ENCODE measurements around the gene PHGDH. TPM values are rescaled to one million over a fixed set of nuclear protein-coding genes. Genes with fewer than 3 reads are reported as not detected.

PHGDH gene
- total and polyA plus RNA-seq, 9 of the 15 experiments (the other 6 are each of a cell fraction or from before 2014, with no cell fraction given) = 6.7 to 84.2 (median 36.2) TPM

DNA sequence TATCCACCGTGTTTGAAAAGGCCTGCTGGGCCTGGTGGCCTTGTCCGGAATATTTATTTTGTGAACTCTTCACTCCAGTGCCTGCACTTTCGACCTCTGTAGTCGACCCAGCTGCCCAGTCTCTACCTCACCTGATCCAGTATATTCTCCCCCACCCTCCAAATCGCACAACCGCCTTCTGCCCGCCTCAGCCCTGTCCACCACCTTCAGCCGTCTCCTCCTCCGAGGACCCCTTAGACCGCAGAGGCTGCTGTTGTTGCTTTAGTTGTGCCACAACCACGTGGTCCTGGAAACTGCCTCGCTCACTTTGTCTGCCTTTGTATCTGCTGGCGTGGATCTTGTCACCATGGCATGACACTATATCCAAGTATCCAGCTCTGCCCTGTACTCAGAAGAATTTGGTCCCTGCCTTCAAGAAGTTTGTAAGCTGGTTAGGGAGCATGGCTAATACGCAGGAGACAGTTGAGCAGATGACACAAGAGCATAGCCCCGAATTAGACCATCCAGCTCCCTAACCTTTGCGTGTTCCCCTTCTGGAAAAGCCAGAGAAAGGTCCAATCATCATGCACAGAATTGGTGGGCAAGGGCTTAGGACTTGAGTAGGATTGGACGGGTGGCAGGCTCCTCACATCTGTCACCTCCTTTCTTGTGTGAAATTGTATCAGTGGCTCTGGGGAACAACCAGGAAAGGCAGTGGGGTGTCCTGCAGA, 1.5 kb downstream of the PHGDH start (continued):
- TF ChIP-seq, protein P1, sequence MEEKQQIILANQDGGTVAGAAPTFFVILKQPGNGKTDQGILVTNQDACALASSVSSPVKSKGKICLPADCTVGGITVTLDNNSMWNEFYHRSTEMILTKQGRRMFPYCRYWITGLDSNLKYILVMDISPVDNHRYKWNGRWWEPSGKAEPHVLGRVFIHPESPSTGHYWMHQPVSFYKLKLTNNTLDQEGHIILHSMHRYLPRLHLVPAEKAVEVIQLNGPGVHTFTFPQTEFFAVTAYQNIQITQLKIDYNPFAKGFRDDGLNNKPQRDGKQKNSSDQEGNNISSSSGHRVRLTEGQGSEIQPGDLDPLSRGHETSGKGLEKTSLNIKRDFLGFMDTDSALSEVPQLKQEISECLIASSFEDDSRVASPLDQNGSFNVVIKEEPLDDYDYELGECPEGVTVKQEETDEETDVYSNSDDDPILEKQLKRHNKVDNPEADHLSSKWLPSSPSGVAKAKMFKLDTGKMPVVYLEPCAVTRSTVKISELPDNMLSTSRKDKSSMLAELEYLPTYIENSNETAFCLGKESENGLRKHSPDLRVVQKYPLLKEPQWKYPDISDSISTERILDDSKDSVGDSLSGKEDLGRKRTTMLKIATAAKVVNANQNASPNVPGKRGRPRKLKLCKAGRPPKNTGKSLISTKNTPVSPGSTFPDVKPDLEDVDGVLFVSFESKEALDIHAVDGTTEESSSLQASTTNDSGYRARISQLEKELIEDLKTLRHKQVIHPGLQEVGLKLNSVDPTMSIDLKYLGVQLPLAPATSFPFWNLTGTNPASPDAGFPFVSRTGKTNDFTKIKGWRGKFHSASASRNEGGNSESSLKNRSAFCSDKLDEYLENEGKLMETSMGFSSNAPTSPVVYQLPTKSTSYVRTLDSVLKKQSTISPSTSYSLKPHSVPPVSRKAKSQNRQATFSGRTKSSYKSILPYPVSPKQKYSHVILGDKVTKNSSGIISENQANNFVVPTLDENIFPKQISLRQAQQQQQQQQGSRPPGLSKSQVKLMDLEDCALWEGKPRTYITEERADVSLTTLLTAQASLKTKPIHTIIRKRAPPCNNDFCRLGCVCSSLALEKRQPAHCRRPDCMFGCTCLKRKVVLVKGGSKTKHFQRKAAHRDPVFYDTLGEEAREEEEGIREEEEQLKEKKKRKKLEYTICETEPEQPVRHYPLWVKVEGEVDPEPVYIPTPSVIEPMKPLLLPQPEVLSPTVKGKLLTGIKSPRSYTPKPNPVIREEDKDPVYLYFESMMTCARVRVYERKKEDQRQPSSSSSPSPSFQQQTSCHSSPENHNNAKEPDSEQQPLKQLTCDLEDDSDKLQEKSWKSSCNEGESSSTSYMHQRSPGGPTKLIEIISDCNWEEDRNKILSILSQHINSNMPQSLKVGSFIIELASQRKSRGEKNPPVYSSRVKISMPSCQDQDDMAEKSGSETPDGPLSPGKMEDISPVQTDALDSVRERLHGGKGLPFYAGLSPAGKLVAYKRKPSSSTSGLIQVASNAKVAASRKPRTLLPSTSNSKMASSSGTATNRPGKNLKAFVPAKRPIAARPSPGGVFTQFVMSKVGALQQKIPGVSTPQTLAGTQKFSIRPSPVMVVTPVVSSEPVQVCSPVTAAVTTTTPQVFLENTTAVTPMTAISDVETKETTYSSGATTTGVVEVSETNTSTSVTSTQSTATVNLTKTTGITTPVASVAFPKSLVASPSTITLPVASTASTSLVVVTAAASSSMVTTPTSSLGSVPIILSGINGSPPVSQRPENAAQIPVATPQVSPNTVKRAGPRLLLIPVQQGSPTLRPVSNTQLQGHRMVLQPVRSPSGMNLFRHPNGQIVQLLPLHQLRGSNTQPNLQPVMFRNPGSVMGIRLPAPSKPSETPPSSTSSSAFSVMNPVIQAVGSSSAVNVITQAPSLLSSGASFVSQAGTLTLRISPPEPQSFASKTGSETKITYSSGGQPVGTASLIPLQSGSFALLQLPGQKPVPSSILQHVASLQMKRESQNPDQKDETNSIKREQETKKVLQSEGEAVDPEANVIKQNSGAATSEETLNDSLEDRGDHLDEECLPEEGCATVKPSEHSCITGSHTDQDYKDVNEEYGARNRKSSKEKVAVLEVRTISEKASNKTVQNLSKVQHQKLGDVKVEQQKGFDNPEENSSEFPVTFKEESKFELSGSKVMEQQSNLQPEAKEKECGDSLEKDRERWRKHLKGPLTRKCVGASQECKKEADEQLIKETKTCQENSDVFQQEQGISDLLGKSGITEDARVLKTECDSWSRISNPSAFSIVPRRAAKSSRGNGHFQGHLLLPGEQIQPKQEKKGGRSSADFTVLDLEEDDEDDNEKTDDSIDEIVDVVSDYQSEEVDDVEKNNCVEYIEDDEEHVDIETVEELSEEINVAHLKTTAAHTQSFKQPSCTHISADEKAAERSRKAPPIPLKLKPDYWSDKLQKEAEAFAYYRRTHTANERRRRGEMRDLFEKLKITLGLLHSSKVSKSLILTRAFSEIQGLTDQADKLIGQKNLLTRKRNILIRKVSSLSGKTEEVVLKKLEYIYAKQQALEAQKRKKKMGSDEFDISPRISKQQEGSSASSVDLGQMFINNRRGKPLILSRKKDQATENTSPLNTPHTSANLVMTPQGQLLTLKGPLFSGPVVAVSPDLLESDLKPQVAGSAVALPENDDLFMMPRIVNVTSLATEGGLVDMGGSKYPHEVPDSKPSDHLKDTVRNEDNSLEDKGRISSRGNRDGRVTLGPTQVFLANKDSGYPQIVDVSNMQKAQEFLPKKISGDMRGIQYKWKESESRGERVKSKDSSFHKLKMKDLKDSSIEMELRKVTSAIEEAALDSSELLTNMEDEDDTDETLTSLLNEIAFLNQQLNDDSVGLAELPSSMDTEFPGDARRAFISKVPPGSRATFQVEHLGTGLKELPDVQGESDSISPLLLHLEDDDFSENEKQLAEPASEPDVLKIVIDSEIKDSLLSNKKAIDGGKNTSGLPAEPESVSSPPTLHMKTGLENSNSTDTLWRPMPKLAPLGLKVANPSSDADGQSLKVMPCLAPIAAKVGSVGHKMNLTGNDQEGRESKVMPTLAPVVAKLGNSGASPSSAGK (IDR thresholded peaks at IDR 0.05) = peak; percentile 86
- TF ChIP-seq, protein P2, sequence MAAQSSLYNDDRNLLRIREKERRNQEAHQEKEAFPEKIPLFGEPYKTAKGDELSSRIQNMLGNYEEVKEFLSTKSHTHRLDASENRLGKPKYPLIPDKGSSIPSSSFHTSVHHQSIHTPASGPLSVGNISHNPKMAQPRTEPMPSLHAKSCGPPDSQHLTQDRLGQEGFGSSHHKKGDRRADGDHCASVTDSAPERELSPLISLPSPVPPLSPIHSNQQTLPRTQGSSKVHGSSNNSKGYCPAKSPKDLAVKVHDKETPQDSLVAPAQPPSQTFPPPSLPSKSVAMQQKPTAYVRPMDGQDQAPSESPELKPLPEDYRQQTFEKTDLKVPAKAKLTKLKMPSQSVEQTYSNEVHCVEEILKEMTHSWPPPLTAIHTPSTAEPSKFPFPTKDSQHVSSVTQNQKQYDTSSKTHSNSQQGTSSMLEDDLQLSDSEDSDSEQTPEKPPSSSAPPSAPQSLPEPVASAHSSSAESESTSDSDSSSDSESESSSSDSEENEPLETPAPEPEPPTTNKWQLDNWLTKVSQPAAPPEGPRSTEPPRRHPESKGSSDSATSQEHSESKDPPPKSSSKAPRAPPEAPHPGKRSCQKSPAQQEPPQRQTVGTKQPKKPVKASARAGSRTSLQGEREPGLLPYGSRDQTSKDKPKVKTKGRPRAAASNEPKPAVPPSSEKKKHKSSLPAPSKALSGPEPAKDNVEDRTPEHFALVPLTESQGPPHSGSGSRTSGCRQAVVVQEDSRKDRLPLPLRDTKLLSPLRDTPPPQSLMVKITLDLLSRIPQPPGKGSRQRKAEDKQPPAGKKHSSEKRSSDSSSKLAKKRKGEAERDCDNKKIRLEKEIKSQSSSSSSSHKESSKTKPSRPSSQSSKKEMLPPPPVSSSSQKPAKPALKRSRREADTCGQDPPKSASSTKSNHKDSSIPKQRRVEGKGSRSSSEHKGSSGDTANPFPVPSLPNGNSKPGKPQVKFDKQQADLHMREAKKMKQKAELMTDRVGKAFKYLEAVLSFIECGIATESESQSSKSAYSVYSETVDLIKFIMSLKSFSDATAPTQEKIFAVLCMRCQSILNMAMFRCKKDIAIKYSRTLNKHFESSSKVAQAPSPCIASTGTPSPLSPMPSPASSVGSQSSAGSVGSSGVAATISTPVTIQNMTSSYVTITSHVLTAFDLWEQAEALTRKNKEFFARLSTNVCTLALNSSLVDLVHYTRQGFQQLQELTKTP (IDR thresholded peaks at IDR 0.05; ENCODE audit: low read depth in 1 of 2, partially characterized antibody in 2 of 2) = peak in 1 of 2 experiments; percentile 19
- TF ChIP-seq ARID3A (IDR thresholded peaks at IDR 0.05; ENCODE audit: borderline replicate concordance, low read depth, low read length) = peak; percentile 8; the same call in 1 of the 2 replicates
- TF ChIP-seq POLR2A (conservative IDR thresholded peaks at IDR 0.05) = no peak

All from K562 (cell line).